Right ventricle myocardium superior (tissue), 1 donor: ENCODE results near the gene PBRM1. TPM values are rescaled to one million over a fixed set of nuclear protein-coding genes. Genes with fewer than 3 reads are reported as not detected.

Source experiments
- ATAC-seq: fragments of 200-7000 bp; cut with Tn5 transposase; one replicate; pipeline ENCODE4 v1.9.1; 2020; ENCODE audit warnings: mild to moderate bottlenecking; ENCODE audit not compliant: poor library complexity
- DNase-seq: peaks from one replicate; pipeline ENCODE4 v3.0.0-alpha.2; 2020
- intact Hi-C: fragments of 100-400 bp; cut with DNase I; formaldehyde crosslinking; loops from one replicate; pipeline ENCODE4 v1.11.2; 2022
- total RNA-seq: library from RNA; stranded (reverse); fragmentation: NEBNext Ultra II Directional; extraction: Animal tissue kit (Norgen Biotek cat#: 25700); gene quantifications from one replicate; pipeline ENCODE4 v1.2.1, GENCODE V29; 2021
- donor health status: DM: no; HTN: yes; CAD: no; lungs with severe emphysema.

PBRM1 gene
- total RNA-seq, 1 donor from 2014 or later, result 45.1 TPM

DNA sequence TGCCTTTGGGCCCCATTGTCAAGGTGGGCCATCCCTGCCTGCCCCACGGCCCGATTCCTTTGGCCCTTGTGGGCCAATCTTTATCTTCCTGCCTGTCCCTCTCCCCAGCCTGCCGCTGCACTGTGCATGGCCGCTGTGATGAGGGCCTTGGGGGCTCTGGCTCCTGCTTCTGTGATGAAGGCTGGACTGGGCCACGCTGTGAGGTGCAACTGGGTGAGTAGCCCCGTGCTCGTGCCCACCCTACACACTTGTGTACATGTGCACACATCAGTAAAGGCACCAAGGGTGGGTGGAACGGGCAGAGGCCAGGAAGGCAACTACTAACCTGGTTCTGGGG, 164.3 kb downstream of the PBRM1 start:
- intact Hi-C loops, result no loop called here
- peak; percentile 32 for DNase-seq
- no peak for ATAC-seq

DNA sequence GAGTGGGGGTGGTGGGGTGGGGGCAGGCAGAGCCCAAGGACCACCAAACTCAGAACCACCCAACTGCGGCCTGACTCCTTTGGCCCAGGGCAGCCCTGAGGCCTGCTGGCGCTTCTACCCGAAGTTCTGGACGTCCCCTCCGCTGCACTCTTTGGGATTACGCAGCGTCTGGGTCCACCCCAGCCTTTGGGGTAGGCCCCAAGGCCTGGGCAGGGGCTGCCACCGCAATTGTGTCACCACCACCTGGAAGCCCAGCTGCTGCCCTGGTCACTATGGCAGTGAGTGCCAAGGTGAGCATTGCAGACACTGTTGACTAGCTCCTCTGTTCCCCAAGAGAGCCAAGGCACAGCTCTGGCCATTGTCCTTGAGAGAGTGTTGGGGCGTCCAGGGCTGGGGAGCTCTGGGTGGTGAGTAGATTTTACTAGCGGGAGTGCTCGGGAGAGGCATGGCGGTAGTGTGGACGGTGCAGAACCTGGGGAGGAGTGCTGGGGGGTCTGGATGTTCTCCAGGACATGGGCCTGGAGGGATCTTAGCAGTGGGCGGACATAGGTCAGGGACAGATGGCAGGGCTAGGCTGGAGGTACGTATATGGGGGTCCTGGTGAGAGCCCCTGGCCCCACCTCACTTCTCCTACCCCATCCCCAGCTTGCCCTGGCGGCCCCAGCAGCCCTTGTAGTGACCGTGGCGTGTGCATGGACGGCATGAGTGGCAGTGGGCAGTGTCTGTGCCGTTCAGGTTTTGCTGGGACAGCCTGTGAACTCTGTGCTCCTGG, 164.8 kb downstream of the PBRM1 start:
- ATAC-seq (no peak), DNase-seq (peak; percentile 43)

DNA sequence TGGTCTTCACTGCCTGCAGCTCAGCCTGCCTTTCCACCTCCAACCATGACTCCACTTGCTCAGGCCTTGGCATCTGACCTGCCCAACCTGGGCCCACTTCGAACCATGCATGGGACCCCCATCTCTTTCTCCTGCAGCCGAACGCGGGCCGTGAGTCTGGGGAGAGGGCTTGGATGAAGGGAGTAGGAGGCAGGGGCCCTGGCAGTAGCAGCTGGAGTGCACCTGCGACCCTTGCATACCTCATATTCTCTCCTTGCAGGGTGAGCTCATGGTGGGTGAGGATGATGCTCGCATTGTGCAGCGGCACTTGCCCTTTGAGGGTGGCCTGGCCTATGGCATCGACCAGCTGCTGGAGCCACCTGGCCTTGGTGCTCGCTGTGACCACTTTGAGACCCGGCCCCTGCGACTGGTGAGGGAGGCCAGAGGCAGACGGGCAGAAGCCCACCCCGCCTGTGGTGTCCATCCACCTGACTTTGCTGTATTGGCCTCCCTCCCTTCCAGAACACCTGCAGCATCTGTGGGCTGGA, 165.5 kb downstream of the PBRM1 start:
- DNase-seq (no peak), ATAC-seq (no peak)
- intact Hi-C loops, result no loop called here

More for the DNA sequence above, 164.8 kb downstream of the PBRM1 start:
- intact Hi-C loops, result no loop called here

DNA sequence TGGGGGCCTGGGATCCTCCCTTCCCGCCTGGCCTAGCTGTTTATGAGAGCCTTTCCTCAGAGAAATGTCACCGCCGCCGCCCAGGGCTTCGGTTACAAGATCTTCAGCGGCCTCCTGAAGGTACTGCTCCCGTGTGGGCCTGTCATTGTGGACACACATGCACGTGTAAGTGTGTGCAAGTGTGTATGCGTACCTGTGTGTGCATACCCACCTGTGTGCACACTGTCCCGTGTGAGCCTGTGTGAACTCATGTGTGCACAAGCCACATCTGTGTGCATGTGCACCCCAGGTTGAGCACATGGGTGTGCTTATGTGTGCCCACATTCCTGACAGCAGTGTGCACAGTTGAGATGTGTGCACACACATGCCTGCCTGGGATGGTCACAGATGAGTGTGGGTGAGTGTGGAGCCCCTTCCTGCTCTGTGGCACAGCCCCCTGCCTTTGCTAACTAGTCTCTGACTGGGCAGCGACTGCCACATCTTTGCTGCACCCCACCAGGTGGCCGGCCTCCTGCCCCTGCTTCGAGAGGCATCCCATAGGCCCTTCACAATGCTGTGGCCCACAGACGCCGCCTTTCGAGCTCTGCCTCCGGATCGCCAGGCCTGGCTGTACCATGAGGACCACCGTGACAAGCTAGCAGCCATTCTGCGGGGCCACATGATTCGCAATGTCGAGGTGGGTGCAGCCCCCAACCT, 166.1 kb downstream of the PBRM1 start:
- no peak for DNase-seq
- intact Hi-C loops, result no loop called here

GRCh38 chr3:52518723-52519444, 166.8 kb downstream of the PBRM1 start:
- peak; percentile 48 for ATAC-seq
- intact Hi-C loops, result no loop called here
- no peak for DNase-seq

More for the DNA sequence above, 166.1 kb downstream of the PBRM1 start:
- ATAC-seq, result no peak

- DNase-seq (no peak), ATAC-seq (no peak)
- intact Hi-C loops, result no loop called here
These were observed 167.7 kb downstream of the PBRM1 start for GRCh38 chr3:52517796-52518722.

DNA sequence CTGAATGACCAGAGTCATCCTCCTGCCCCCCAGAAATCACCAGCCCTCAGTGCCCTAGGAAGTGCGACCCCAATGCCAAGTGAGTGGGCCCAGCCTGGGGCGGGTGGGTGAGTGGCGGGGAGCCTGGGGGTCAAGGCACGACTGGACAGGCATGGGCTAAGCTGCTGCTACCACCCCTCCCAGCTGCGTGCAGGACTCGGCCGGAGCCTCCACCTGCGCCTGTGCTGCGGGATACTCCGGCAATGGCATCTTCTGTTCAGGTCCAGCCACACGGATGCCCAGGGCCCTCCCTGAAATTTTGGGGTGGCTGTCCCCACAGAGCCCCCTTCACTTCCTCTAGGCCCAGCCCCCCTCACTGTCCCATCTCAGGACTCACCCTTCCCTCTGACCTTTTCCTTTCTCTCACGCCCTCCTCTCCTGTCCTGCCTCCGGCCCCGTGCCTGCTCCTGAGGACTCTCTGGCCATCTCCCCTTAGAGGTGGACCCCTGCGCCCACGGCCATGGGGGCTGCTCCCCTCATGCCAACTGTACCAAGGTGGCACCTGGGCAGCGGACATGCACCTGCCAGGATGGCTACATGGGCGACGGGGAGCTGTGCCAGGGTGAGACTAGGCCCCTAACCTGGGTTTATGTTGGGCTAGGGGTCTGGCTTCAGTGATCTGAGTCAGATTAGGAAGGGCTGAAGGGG, 169.1 kb downstream of the PBRM1 start:
- intact Hi-C loops, result no loop called here
- DNase-seq, result no peak

GRCh38 chr3:52515192-52515591, 170.5 kb downstream of the PBRM1 start:
- DNase-seq, result no peak
- no peak for ATAC-seq
- intact Hi-C loops, result no loop called here

More for the DNA sequence above, 169.1 kb downstream of the PBRM1 start:
- ATAC-seq, result no peak

GRCh38 chr3:52514576-52514975, 171.1 kb downstream of the PBRM1 start:
- DNase-seq (no peak), ATAC-seq (no peak)
- intact Hi-C loops, result no loop called here

GRCh38 chr3:52513281-52513680, 172.4 kb downstream of the PBRM1 start:
- no peak for DNase-seq

GRCh38 chr3:52512727-52513126, 173.0 kb downstream of the PBRM1 start:
- ATAC-seq (no peak), DNase-seq (no peak)
- intact Hi-C loops, result no loop called here

More at GRCh38 chr3:52513281-52513680, 172.4 kb downstream of the PBRM1 start:
- intact Hi-C loops, result no loop called here
- no peak for ATAC-seq

- ATAC-seq (no peak), DNase-seq (no peak)
- intact Hi-C loops, result no loop called here
These were observed 173.6 kb downstream of the PBRM1 start for GRCh38 chr3:52512105-52512504.

DNA sequence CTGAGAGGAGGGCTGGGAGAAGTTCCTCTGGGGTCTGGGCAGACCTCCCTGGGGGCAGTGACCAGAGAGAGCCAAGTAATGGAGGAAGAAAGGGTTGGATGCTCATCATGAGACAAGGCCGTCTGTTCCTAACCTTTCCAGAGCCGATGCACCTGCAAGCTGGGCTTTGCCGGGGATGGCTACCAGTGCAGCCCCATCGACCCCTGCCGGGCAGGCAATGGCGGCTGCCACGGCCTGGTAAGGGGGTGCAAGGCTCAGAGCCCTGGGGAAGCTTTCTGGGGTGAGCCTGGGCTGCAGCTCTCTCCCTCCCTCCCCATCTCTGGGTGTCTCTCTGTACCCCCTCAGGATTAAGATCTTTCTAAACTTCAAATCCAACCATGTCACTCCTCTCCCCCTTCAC, 174.2 kb downstream of the PBRM1 start:
- no peak for ATAC-seq
- no peak for DNase-seq
- intact Hi-C loops, result no loop called here

DNA sequence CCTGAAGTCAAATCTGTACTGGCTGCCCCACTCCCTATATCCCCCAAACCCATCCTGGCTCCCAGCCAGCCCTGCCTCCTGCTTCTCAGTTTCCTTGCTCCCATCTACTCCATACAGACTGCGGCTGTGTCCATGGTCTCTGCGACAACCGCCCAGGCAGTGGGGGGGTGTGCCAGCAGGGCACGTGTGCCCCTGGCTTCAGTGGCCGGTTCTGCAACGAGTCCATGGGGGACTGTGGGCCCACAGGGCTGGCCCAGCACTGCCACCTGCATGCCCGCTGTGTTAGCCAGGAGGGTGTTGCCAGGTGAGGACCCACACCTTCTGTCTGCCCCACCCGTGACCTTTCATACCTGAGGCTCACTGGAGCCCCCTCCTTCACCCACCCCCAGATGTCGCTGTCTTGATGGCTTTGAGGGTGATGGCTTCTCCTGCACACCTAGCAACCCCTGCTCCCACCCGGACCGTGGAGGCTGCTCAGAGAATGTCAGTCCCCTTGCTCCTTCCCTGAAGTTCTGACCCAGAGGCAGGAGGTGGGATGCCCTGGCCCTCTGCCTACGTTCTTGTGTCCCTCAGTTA, 175.9 kb downstream of the PBRM1 start:
- DNase-seq, result no peak
- no peak for ATAC-seq
- intact Hi-C loops, result no loop called here

GRCh38 chr3:52507359-52507758, 178.4 kb downstream of the PBRM1 start:
- intact Hi-C loops, result no loop called here
- DNase-seq (no peak), ATAC-seq (no peak)

- ATAC-seq (no peak), DNase-seq (no peak)
- intact Hi-C loops, result no loop called here
These were observed 179.3 kb downstream of the PBRM1 start for GRCh38 chr3:52506266-52506966.

DNA sequence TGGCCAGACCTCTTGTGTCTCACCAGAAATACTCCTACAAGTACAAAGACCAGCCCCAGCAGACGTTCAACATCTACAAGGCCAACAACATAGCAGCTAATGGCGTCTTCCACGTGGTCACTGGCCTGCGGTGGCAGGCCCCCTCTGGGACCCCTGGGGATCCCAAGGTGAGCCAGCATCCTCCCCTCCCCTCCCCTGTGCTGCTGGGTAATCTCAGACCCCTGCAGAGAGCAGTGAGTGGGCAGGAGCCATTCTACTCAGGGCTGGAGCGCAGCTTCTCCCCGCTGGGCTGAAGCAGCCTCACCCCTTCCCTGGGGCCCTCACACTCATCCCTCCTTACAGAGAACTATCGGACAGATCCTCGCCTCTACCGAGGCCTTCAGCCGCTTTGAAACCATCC, 180.7 kb downstream of the PBRM1 start:
- DNase-seq (no peak), ATAC-seq (no peak)
- intact Hi-C loops, result no loop called here
